ENCODE data around the gene AKT1.

Gene AKT1

GRCh38 chr14:104743461-104744380, 51.8 kb downstream of the AKT1 start:
- H3K4me1 Mint-ChIP-seq: peaks cover 6% of the 10 kb centered on the region
- H3K36me3 Mint-ChIP-seq (ENCODE audit: insufficient read depth): no peaks in the 10 kb centered on the region
- no peaks in the 10 kb centered on the region for H3K27me3 Mint-ChIP-seq
- no peak for ATAC-seq (replicated peaks; ENCODE audit: extremely low read depth, poor library complexity, severe bottlenecking)
- H3K27ac Mint-ChIP-seq (ENCODE audit: low read depth): no peak overlapping the region
- no peak for DNase-seq (ENCODE audit: low spot score in 2 of 2)
- no peak overlapping the region for H3K4me3 Mint-ChIP-seq
- no peaks in the 10 kb centered on the region for H3K9me3 Mint-ChIP-seq

GRCh38 chr14:104742586-104743455, 52.7 kb downstream of the AKT1 start:
- no peak overlapping the region for H3K27ac Mint-ChIP-seq (ENCODE audit: low read depth)

GRCh38 chr14:104741803-104742251, 53.7 kb downstream of the AKT1 start:
- H3K4me3 Mint-ChIP-seq: no peak overlapping the region

More at GRCh38 chr14:104742586-104743455, 52.7 kb downstream of the AKT1 start:
- no peak overlapping the region for H3K4me3 Mint-ChIP-seq
- H3K36me3 Mint-ChIP-seq (ENCODE audit: insufficient read depth): no peaks in the 10 kb centered on the region
- no peaks in the 10 kb centered on the region for H3K9me3 Mint-ChIP-seq
- DNase-seq (ENCODE audit: low spot score in 2 of 2): no peak
- ATAC-seq (replicated peaks; ENCODE audit: extremely low read depth, poor library complexity, severe bottlenecking): no peak
- peaks cover 6% of the 10 kb centered on the region for H3K4me1 Mint-ChIP-seq
- no peaks in the 10 kb centered on the region for H3K27me3 Mint-ChIP-seq

GRCh38 chr14:104741108-104741802, 54.3 kb downstream of the AKT1 start:
- ATAC-seq (replicated peaks; ENCODE audit: extremely low read depth, poor library complexity, severe bottlenecking) (no peak), DNase-seq (ENCODE audit: low spot score in 2 of 2) (no peak)
- Mint-ChIP-seq H3K4me3 (no peak overlapping the region), H3K27ac (ENCODE audit: low read depth) (no peak overlapping the region), H3K9me3 (no peaks in the 10 kb centered on the region), H3K36me3 (ENCODE audit: insufficient read depth) (no peaks in the 10 kb centered on the region), H3K27me3 (no peaks in the 10 kb centered on the region), H3K4me1 (peaks cover 6% of the 10 kb centered on the region)

More at GRCh38 chr14:104741803-104742251, 53.7 kb downstream of the AKT1 start:
- ATAC-seq (replicated peaks; ENCODE audit: extremely low read depth, poor library complexity, severe bottlenecking) (no peak), DNase-seq (ENCODE audit: low spot score in 2 of 2) (no peak)
- Mint-ChIP-seq H3K4me1 (peaks cover 6% of the 10 kb centered on the region), H3K9me3 (no peaks in the 10 kb centered on the region), H3K36me3 (ENCODE audit: insufficient read depth) (no peaks in the 10 kb centered on the region), H3K27me3 (no peaks in the 10 kb centered on the region), H3K27ac (ENCODE audit: low read depth) (no peak overlapping the region)

GRCh38 chr14:104739546-104740516, 55.7 kb downstream of the AKT1 start:
- H3K9me3 Mint-ChIP-seq: no peaks in the 10 kb centered on the region
- H3K36me3 Mint-ChIP-seq (ENCODE audit: insufficient read depth): no peaks in the 10 kb centered on the region
- no peak overlapping the region for H3K27ac Mint-ChIP-seq (ENCODE audit: low read depth)
- ATAC-seq (replicated peaks; ENCODE audit: extremely low read depth, poor library complexity, severe bottlenecking) (no peak), DNase-seq (ENCODE audit: low spot score in 2 of 2) (no peak)
- H3K27me3 Mint-ChIP-seq: no peaks in the 10 kb centered on the region
- H3K4me3 Mint-ChIP-seq: no peak overlapping the region
- H3K4me1 Mint-ChIP-seq: no peaks in the 10 kb centered on the region

- no peaks in the 10 kb centered on the region for H3K27me3 Mint-ChIP-seq
- no peak for ATAC-seq (replicated peaks; ENCODE audit: extremely low read depth, poor library complexity, severe bottlenecking)
- no peaks in the 10 kb centered on the region for H3K36me3 Mint-ChIP-seq (ENCODE audit: insufficient read depth)
- H3K9me3 Mint-ChIP-seq: no peaks in the 10 kb centered on the region
- DNase-seq (ENCODE audit: low spot score in 2 of 2): no peak
- no peak overlapping the region for H3K4me3 Mint-ChIP-seq
- no peaks in the 10 kb centered on the region for H3K4me1 Mint-ChIP-seq
- H3K27ac Mint-ChIP-seq (ENCODE audit: low read depth): no peak overlapping the region
Measured at GRCh38 chr14:104739026-104739425, 56.5 kb downstream of the AKT1 start.

GRCh38 chr14:104738375-104739019, 57.1 kb downstream of the AKT1 start:
- no peaks in the 10 kb centered on the region for H3K9me3 Mint-ChIP-seq
- ATAC-seq (replicated peaks; ENCODE audit: extremely low read depth, poor library complexity, severe bottlenecking) (no peak), DNase-seq (ENCODE audit: low spot score in 2 of 2) (no peak)
- H3K36me3 Mint-ChIP-seq (ENCODE audit: insufficient read depth): no peaks in the 10 kb centered on the region
- H3K27ac Mint-ChIP-seq (ENCODE audit: low read depth): no peak overlapping the region
- no peaks in the 10 kb centered on the region for H3K27me3 Mint-ChIP-seq
- H3K4me3 Mint-ChIP-seq: no peak overlapping the region
- H3K4me1 Mint-ChIP-seq: no peaks in the 10 kb centered on the region

- DNase-seq (ENCODE audit: low spot score in 2 of 2) (no peak), ATAC-seq (replicated peaks; ENCODE audit: extremely low read depth, poor library complexity, severe bottlenecking) (no peak)
- no peaks in the 10 kb centered on the region for H3K36me3 Mint-ChIP-seq (ENCODE audit: insufficient read depth)
- H3K4me3 Mint-ChIP-seq: no peak overlapping the region
- H3K27ac Mint-ChIP-seq (ENCODE audit: low read depth): no peak overlapping the region
- no peaks in the 10 kb centered on the region for H3K27me3 Mint-ChIP-seq
- no peaks in the 10 kb centered on the region for H3K9me3 Mint-ChIP-seq
- no peaks in the 10 kb centered on the region for H3K4me1 Mint-ChIP-seq
Measured at GRCh38 chr14:104735830-104736642, 59.5 kb downstream of the AKT1 start.

GRCh38 chr14:104734991-104735779, 60.4 kb downstream of the AKT1 start:
- Mint-ChIP-seq H3K9me3 (no peaks in the 10 kb centered on the region), H3K36me3 (ENCODE audit: insufficient read depth) (no peaks in the 10 kb centered on the region), H3K4me3 (no peak overlapping the region), H3K27ac (ENCODE audit: low read depth) (no peak overlapping the region), H3K27me3 (no peaks in the 10 kb centered on the region), H3K4me1 (no peaks in the 10 kb centered on the region)
- DNase-seq (ENCODE audit: low spot score in 2 of 2) (no peak), ATAC-seq (replicated peaks; ENCODE audit: extremely low read depth, poor library complexity, severe bottlenecking) (no peak)

- ATAC-seq (replicated peaks; ENCODE audit: extremely low read depth, poor library complexity, severe bottlenecking) (no peak), DNase-seq (ENCODE audit: low spot score in 2 of 2) (no peak)
- Mint-ChIP-seq H3K9me3 (no peaks in the 10 kb centered on the region), H3K36me3 (ENCODE audit: insufficient read depth) (no peaks in the 10 kb centered on the region), H3K27me3 (no peaks in the 10 kb centered on the region), H3K27ac (ENCODE audit: low read depth) (no peak overlapping the region), H3K4me3 (no peak overlapping the region), H3K4me1 (no peaks in the 10 kb centered on the region)
Measured at GRCh38 chr14:104734601-104734990, 61.0 kb downstream of the AKT1 start.

All from central memory CD8-positive, alpha-beta T cell (primary cell).